GM19452 (cell line): ENCODE data around the gene DHX35.

Experiments
- ATAC-seq: cut with Tn5 transposase; IDR thresholded peaks from one replicate; pipeline ENCODE4 v1.9.1; 2021; ENCODE audit not compliant: unreplicated experiment

The DHX35 gene

GRCh38 chr20:39019027-39019426, 56.9 kb downstream of the DHX35 start:
- ATAC-seq: no peak

- ATAC-seq: peak; percentile 84
These were observed 57.7 kb downstream of the DHX35 start for GRCh38 chr20:39019805-39020325.

DNA sequence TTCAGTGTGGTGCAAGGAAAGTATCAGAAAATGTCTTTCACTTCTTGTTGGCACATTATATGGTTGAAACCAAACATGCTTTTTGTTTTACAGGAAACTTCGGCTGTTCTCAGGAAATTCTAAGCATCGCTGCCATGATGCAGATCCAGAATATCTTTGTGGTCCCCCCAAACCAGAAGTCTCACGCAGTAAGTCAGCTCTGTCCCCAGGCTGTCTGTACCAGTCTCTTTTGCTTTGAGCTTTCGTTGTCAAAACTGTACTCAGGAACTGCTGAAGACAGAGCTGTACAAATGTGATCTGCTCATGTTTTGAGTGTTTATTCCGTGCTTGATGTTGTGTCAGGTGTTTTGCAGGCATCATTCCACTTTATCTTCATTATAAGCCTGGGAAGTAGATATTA, 59.6 kb downstream of the DHX35 start:
- no peak for ATAC-seq

DNA sequence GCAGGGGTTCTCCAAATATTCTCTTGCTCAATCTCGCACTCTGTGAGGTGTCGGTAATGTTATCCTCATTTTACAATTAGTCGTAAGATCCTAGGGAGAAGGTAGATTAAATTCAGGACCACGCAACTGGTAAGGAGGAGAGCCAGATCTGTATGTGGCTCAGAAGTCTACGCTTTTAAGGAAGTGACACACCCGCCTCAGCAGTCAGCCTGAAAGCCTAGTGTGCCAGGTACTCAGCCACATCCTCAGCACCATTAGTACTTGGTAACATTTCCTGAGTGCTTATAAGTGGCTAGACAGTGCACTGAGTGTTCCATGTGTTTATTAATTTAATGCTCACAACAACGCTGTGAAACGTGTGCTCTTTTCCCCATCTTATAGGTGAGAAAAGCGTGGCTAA, 63.7 kb downstream of the DHX35 start:
- ATAC-seq: no peak

DNA sequence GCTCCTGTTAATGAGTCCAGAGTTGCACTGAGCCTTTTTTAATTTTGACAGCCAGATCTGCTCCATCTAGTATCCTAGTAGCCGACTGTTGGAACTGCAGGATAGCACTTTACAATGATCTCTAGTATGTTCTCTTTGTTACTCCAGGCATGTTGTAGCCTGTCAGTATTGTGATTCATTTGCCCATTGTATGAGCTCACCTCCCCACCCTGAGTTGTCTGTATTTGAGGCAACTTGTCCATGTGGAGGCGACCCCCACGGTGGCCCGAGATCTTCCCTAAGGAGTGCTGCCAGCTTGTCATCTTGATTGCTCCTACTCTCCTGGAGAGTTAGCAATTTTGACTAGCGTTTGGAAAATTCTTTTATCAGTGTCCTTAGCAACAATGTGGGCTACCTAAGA, 67.2 kb downstream of the DHX35 start:
- ATAC-seq: no peak

- ATAC-seq: no peak
These were observed 70.9 kb downstream of the DHX35 start for GRCh38 chr20:39032997-39033396.

GRCh38 chr20:39036011-39036410, 73.9 kb downstream of the DHX35 start:
- no peak for ATAC-seq

DNA sequence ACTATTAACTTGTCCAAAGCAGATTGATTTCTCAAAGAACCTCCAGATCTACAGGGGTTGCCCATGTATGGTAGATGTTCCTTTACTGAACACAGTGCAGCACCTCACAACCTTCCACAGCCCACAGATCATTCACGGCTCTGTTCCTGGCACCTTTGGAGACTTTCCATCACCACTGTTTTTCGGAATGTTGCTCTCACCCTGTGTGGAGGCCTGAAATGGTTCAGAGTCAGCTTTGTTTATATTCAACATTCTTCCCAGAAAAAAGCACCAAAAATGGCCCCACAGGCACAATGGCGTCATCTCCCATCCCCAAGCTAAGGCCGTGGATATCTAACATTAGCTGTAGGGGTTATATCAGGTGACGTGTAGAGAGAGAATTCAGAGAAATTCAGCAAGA, 74.7 kb downstream of the DHX35 start:
- no peak for ATAC-seq

DNA sequence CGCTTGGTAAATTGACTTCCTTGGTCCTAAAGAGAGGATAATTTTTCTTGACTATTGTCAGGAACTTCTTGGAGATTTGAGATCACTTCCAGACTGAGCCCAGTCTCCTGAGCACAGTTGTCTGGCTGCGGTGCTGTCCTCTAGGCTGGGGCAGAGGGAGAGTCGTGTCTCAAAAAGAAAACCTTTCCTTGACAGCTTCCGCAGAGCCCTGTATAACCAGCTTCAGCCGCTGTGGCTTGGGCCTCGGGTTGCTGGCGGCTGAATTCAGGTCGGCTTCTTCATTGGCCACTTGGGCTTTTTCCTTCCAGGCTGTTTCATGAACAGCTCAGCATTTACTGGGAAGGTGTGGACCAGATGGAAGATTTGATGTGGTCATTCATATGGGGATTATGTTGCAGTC, 75.9 kb downstream of the DHX35 start:
- ATAC-seq: no peak

- no peak for ATAC-seq
These were observed 76.4 kb downstream of the DHX35 start for GRCh38 chr20:39038495-39038894.

- ATAC-seq: no peak
These were observed 77.1 kb downstream of the DHX35 start for GRCh38 chr20:39039261-39039660.

DNA sequence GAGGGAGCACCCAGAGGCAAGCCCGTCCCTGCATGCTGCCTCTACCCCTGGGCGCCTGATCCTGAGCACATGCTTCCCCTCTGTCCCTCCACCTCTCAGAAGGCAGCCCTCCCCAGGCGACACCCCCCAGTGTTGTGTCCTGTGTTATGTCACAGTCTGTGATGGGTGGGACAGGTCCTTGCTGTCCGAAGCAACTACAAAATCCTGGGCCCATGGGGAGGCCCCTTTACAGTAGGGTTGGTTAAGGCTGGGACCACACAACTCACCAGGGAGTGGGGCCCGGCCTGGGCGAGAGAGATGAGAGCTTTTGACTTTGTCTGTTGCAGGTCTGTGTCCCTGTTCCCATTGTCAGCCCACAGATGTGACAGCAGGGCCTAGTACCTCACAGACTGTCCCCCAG, 78.0 kb downstream of the DHX35 start:
- ATAC-seq: no peak

- no peak for ATAC-seq
These were observed 78.9 kb downstream of the DHX35 start for GRCh38 chr20:39041067-39041466.

DNA sequence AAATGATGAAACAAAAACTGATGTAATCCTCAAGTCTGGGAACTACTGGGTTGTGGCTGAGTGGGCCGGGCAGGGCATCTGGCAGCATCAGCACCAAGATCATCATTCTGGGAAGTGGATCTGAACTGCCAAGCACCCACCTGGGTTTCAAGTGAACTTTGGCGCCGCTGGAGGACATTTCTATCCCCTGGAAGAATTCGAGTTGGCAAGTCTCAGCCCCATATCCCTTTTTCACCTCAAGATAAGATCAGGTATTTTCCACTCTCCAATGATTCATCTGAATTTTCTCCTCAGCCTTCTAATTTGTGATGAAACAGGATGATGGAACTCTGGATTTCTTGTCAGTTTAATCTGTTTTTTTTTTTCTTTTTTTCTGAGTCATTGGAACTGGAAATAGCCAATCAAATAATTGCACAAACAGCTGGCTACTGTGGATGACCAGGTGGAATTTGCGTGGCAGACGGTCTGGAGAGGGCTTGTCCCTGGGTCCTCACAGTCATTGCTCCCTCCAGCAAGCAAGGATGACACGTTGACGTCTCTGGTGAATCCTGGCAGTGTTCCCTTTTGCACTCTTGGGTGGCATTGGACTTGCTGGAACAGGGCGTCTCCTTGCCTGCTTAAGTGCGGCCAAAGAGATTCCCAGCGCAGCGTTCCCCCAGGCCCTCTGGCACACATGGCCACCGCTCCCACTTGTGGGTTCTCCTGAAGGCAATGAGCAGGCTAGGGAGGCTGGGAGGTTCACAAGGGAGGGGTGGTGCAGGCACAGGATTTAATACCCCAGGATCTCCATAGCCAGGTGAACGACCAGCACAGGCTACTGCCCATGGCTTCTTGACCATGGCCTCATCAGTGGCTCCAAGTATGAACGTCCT, 80.4 kb downstream of the DHX35 start:
- no peak for ATAC-seq

- no peak for ATAC-seq
These were observed 82.4 kb downstream of the DHX35 start for GRCh38 chr20:39044501-39044900.

- no peak for ATAC-seq
These were observed 83.5 kb downstream of the DHX35 start for GRCh38 chr20:39045676-39046075.

- no peak for ATAC-seq
These were observed 85.4 kb downstream of the DHX35 start for GRCh38 chr20:39047417-39047985.

- ATAC-seq: peak; percentile 74
These were observed 86.0 kb downstream of the DHX35 start for GRCh38 chr20:39048000-39048696.

DNA sequence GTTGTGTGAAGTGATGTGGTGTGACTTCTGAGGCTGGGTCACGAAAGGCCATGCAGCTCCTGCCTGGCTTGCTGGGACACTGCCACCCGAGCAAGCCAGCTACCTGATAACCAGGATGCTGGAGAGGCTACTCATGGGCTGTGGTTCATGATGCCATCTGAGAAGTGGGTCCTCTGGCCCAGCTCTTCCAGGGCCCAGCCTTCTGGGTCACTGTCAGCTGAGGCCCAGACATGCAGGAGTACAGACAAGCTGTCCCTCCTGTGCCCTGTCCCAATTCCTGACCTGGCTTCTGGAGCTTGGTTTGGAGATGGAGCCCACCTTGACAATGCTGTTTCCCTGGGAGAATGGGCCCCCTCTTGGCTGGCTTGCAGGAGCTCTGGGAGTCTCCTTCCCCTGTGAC, 87.0 kb downstream of the DHX35 start:
- no peak for ATAC-seq

- ATAC-seq: peak; percentile 83
These were observed 87.8 kb downstream of the DHX35 start for GRCh38 chr20:39049684-39050554.

- no peak for ATAC-seq
These were observed 88.4 kb downstream of the DHX35 start for GRCh38 chr20:39050555-39050902.
